GM12878 (cell line): ENCODE results near the gene FBLN1. TPM values are rescaled to one million over a fixed set of nuclear protein-coding genes. Genes with fewer than 3 reads are reported as not detected.

ENCODE experiments used
- ATAC-seq: fragments of 200-7000 bp; cut with Tn5 transposase; 3 replicates; pipeline ENCODE4 v1.9.1; 2020; ENCODE audit warnings: mild to moderate bottlenecking, moderate library complexity
- BruUV-seq: library from RNA; stranded (reverse); fragments of 400-500 nt; replicated peaks from 2 replicates; lab custom pipeline; 2021; lab: Mats Ljungman, UMichigan
- CTCF ChIA-PET: fragments of 300-600 bp; sonication (Branson Sonifier 250); formaldehyde crosslinking; extraction: SDS; loops from one replicate; lab custom pipeline; 2021; ENCODE audit warnings: inconsistent platforms; lab: Yijun Ruan, JAX
- POLR2A ChIA-PET: fragments of 350-600 bp; formaldehyde crosslinking; extraction: SDS; loops from one replicate; lab custom pipeline; 2021; ENCODE audit warnings: inconsistent platforms; lab: Charles Lee
- RAD21 ChIA-PET: fragments of 300-600 bp; sonication (Branson Sonifier 250); formaldehyde crosslinking; loops from one replicate; lab custom pipeline; 2023; ENCODE audit warnings: antibody characterized with exemption; ENCODE audit not compliant: unreplicated experiment; lab: Charles Lee
- SMC1A ChIA-PET: fragments of 300-600 bp; sonication (Branson Sonifier 250); formaldehyde crosslinking; loops from one replicate; lab custom pipeline; 2023; ENCODE audit not compliant: unreplicated experiment, uncharacterized antibody; lab: Charles Lee
- DNase-seq: peaks from one replicate; pipeline ENCODE4 v3.0.0-alpha.2; 2011; ENCODE audit warnings: low read depth, low spot score
- FAIRE-seq: peaks from 3 replicates; lab custom pipeline; 2011; peaks lifted over from hg19 to GRCh38; lab: Jason Lieb, UNC
- H2AFZ ChIP-seq: 2 replicates; pipeline ENCODE4 v1.6.0; 2011; ENCODE audit warnings: low read depth, low read length, control low read depth; ENCODE audit not compliant: control insufficient read depth
- H3K27ac ChIP-seq: 2 replicates; pipeline ENCODE4 v1.5.1; 2011; ENCODE audit warnings: control low read depth; ENCODE audit not compliant: control insufficient read depth, insufficient read depth
- H3K27me3 ChIP-seq, 2 experiments: replicated peaks in 1 of 2; 2 replicates each; pipeline versions ENCODE4 v1.6.0 to v1.6.1; 2011; ENCODE audit warnings: low read length in 1 of 2; ENCODE audit not compliant: control insufficient read depth in 2 of 2, insufficient read depth in 2 of 2
- H3K36me3 ChIP-seq, 2 experiments: 2 replicates each; pipeline ENCODE4 v1.5.1; 2011; ENCODE audit warnings: low read length in 1 of 2; ENCODE audit not compliant: control insufficient read depth in 2 of 2, insufficient read depth in 2 of 2
- H3K4me1 ChIP-seq: 2 replicates; pipeline ENCODE4 v1.6.1; 2011; ENCODE audit warnings: mild to moderate bottlenecking, low read length, moderate library complexity, mixed read lengths; ENCODE audit not compliant: control insufficient read depth, insufficient read depth
- H3K4me2 ChIP-seq: 2 replicates; pipeline ENCODE4 v1.6.0; 2011; ENCODE audit warnings: control low read depth; ENCODE audit not compliant: control insufficient read depth, insufficient read depth
- H3K4me3 ChIP-seq: fragments of 200-600 bp; sonication (generic); 2 replicates; pipeline ENCODE4 v1.5.1; 2016
- H3K79me2 ChIP-seq: 2 replicates; pipeline ENCODE4 v1.6.0; 2011; ENCODE audit warnings: low read length; ENCODE audit not compliant: control insufficient read depth, insufficient read depth
- H3K9ac ChIP-seq: 2 replicates; pipeline ENCODE4 v1.8.0; 2011; ENCODE audit warnings: low read length, control low read depth, mixed read lengths; ENCODE audit not compliant: control insufficient read depth, insufficient read depth
- H3K9me3 ChIP-seq: replicated peaks from 3 replicates; pipeline ENCODE4 v1.5.1; 2011; ENCODE audit warnings: mild to moderate bottlenecking, low read length; ENCODE audit not compliant: control insufficient read depth, insufficient read depth
- H4K20me1 ChIP-seq: 2 replicates; pipeline ENCODE4 v1.6.0; 2011; ENCODE audit not compliant: control insufficient read depth, insufficient read depth
- BACH1 ChIP-seq: fragments of 450-650 bp; IDR thresholded peaks from 2 replicates; pipeline ENCODE4 v1.6.1; 2017; ENCODE audit warnings: mild to moderate bottlenecking, borderline replicate concordance
- CEBPB ChIP-seq, 2 experiments: fragments of 150-350 bp in 1 of 2; IDR thresholded peaks; 2 replicates each; pipeline ENCODE4 v1.6.1; 2012 to 2014; ENCODE audit warnings: low read depth in 2 of 2, low read length in 2 of 2, borderline replicate concordance in 1 of 2, inconsistent platforms in 1 of 2
- FOXK2 ChIP-seq: fragments of 450-650 bp; IDR thresholded peaks from 2 replicates; pipeline ENCODE4 v1.6.1; 2017; ENCODE audit warnings: mild to moderate bottlenecking, moderate library complexity
- FOXM1 ChIP-seq: IDR thresholded peaks from 2 replicates; pipeline ENCODE4 v1.6.1; 2012; ENCODE audit warnings: low read depth, mild to moderate bottlenecking, inconsistent platforms, low read length, moderate library complexity
- MLLT1 ChIP-seq: fragments of 450-650 bp; IDR thresholded peaks from 2 replicates; pipeline ENCODE4 v1.6.1; 2016; ENCODE audit warnings: mild to moderate bottlenecking
- NR2C2 ChIP-seq: IDR thresholded peaks from 2 replicates; pipeline ENCODE4 v1.6.1; 2011; ENCODE audit warnings: borderline replicate concordance, low read depth; ENCODE audit not compliant: control insufficient read depth, insufficient read length
- PAX8 ChIP-seq: fragments of 450-650 bp; IDR thresholded peaks from 2 replicates; pipeline ENCODE4 v1.6.1; 2017; ENCODE audit warnings: mild to moderate bottlenecking, moderate library complexity
- POLR2A ChIP-seq: IDR thresholded peaks from 2 replicates; pipeline ENCODE4 v1.6.1; 2011; ENCODE audit warnings: low read depth, mild to moderate bottlenecking, low read length
- RFX5 ChIP-seq: IDR thresholded peaks from 2 replicates; pipeline ENCODE4 v1.6.1; 2011; ENCODE audit warnings: low read depth, low read length, improper control_type of control experiment
- SIN3A ChIP-seq: IDR thresholded peaks from 2 replicates; pipeline ENCODE4 v1.6.1; 2012; ENCODE audit warnings: low read depth, low read length, improper control_type of control experiment
- TCF3 ChIP-seq: IDR thresholded peaks from 2 replicates; pipeline ENCODE4 v1.6.1; 2012; ENCODE audit warnings: low read depth, mild to moderate bottlenecking, low read length, borderline replicate concordance; ENCODE audit not compliant: insufficient read depth
- ZZZ3 ChIP-seq: IDR thresholded peaks from 2 replicates; pipeline ENCODE4 v1.6.1; 2011; ENCODE audit warnings: low read depth; ENCODE audit not compliant: control insufficient read depth, insufficient read length
- WGBS: methylation state at CpG from one replicate; pipeline ENCODE4 v1.1.6; 2016; ENCODE audit warnings: low lambda C conversion rate; ENCODE audit not compliant: insufficient replicate concordance, insufficient coverage; ENCODE audit errors: missing lambda C conversion rate; 5-methylcytosine and 5-hydroxymethylcytosine counted together
- in situ Hi-C: fragments of 300-500 bp; cut with MboI; formaldehyde crosslinking; loops from 9 replicates; pipeline ENCODE4 v1.14.3; 2018; ENCODE audit warnings: mixed read lengths
- intact Hi-C: fragments of 100-400 bp; cut with micrococcal nuclease; formaldehyde crosslinking; loops from one replicate; pipeline ENCODE4 v1.14.2; 2022; ENCODE audit not compliant: unreplicated experiment
- polyA plus RNA-seq, 11 experiments: library from polyadenylated mRNA; depleted of rRNA in 4 of 11; unstranded in 6 of 11; stranded (reverse) in 5 of 11; fragments of >200 nt; fragmentation: Nextera tagmentation in 4 of 11; fragmentation: Illumina TruSeq in 1 of 11; extraction: Ambion mirVana in 4 of 11; extraction: Trizol in 1 of 11; gene quantifications; 1 replicate in 1 of 11; 2 replicates in 10 of 11; pipeline versions ENCODE4 v1.2.1 to v1.2.3, GENCODE V29; 2011 to 2016; ENCODE audit warnings: inconsistent platforms in 2 of 11, missing spikeins in 2 of 11, low read depth in 1 of 11
- total RNA-seq, 4 experiments: library from RNA; depleted of rRNA in 3 of 4; stranded (reverse); fragments of >200 nt in 3 of 4; fragmentation: Illumina TruSeq in 1 of 4; extraction: Trizol in 1 of 4; gene quantifications; 2 replicates each; pipeline versions ENCODE4 v1.2.1 to v1.2.3, GENCODE V29; 2013 to 2021
- TF ChIP-seq, protein P1 (sequence below): fragments of 450-650 bp; IDR thresholded peaks from 2 replicates; pipeline ENCODE4 v1.6.1; 2017; ENCODE audit warnings: mild to moderate bottlenecking
- TF ChIP-seq, protein P2 (sequence below): fragments of 450-650 bp; IDR thresholded peaks from 2 replicates; pipeline ENCODE4 v1.6.1; 2017; ENCODE audit warnings: mild to moderate bottlenecking, moderate library complexity
- TF ChIP-seq, protein P3 (sequence below): fragments of 450-650 bp; formaldehyde crosslinking; IDR thresholded peaks from 2 replicates; pipeline ENCODE4 v1.5.0; 2022; ENCODE audit warnings: mild to moderate bottlenecking, missing genetic modification characterization

The FBLN1 gene
- total and polyA plus RNA-seq, 10 of the 15 experiments (the other 5 are each of a cell fraction or from before 2014, with no cell fraction given), result 0.20 to 0.51 TPM; not detected in 8

- ATAC-seq (no peak), FAIRE-seq (no peak), DNase-seq (no peak)
- no peaks in the 10 kb centered on the region for H4K20me1 ChIP-seq
- no peaks in the 10 kb centered on the region for H3K9me3 ChIP-seq
- CTCF ChIA-PET, result no interaction called here
- in situ Hi-C loops (no loop called here), intact Hi-C loops (no loop called here)
- SMC1A ChIA-PET, result no interaction called here
- no peaks in the 10 kb centered on the region for H3K36me3 ChIP-seq
- no peaks in the 10 kb centered on the region for H3K4me1 ChIP-seq
- H3K9ac ChIP-seq, result no peak overlapping the region
- no peaks in the 10 kb centered on the region for H3K79me2 ChIP-seq
- POLR2A ChIA-PET, result no interaction called here
- H2AFZ ChIP-seq, result no peak overlapping the region
- H3K27me3 ChIP-seq, result peaks cover 0 to 3% of the 10 kb centered on the region in 2 experiments; a peak in 3 of 4 replicates
- RAD21 ChIA-PET, result no interaction called here
- BruUV-seq, result no TSS peak
- no peak overlapping the region for H3K27ac ChIP-seq
- 29% methylated on average over 15 of the region's 15 CpGs for WGBS
- H3K4me3 ChIP-seq, result no peak overlapping the region
- H3K4me2 ChIP-seq, result no peak overlapping the region
- TF ChIP-seq, protein P1, sequence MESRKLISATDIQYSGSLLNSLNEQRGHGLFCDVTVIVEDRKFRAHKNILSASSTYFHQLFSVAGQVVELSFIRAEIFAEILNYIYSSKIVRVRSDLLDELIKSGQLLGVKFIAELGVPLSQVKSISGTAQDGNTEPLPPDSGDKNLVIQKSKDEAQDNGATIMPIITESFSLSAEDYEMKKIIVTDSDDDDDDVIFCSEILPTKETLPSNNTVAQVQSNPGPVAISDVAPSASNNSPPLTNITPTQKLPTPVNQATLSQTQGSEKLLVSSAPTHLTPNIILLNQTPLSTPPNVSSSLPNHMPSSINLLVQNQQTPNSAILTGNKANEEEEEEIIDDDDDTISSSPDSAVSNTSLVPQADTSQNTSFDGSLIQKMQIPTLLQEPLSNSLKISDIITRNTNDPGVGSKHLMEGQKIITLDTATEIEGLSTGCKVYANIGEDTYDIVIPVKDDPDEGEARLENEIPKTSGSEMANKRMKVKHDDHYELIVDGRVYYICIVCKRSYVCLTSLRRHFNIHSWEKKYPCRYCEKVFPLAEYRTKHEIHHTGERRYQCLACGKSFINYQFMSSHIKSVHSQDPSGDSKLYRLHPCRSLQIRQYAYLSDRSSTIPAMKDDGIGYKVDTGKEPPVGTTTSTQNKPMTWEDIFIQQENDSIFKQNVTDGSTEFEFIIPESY, result no peak
- no peak for TF ChIP-seq NR2C2
- TF ChIP-seq TCF3, result no peak
- no peak for TF ChIP-seq FOXM1
- TF ChIP-seq, protein P2, sequence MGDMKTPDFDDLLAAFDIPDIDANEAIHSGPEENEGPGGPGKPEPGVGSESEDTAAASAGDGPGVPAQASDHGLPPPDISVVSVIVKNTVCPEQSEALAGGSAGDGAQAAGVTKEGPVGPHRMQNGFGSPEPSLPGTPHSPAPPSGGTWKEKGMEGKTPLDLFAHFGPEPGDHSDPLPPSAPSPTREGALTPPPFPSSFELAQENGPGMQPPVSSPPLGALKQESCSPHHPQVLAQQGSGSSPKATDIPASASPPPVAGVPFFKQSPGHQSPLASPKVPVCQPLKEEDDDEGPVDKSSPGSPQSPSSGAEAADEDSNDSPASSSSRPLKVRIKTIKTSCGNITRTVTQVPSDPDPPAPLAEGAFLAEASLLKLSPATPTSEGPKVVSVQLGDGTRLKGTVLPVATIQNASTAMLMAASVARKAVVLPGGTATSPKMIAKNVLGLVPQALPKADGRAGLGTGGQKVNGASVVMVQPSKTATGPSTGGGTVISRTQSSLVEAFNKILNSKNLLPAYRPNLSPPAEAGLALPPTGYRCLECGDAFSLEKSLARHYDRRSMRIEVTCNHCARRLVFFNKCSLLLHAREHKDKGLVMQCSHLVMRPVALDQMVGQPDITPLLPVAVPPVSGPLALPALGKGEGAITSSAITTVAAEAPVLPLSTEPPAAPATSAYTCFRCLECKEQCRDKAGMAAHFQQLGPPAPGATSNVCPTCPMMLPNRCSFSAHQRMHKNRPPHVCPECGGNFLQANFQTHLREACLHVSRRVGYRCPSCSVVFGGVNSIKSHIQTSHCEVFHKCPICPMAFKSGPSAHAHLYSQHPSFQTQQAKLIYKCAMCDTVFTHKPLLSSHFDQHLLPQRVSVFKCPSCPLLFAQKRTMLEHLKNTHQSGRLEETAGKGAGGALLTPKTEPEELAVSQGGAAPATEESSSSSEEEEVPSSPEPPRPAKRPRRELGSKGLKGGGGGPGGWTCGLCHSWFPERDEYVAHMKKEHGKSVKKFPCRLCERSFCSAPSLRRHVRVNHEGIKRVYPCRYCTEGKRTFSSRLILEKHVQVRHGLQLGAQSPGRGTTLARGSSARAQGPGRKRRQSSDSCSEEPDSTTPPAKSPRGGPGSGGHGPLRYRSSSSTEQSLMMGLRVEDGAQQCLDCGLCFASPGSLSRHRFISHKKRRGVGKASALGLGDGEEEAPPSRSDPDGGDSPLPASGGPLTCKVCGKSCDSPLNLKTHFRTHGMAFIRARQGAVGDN, result no peak
- no peak for TF ChIP-seq CEBPB (IDR thresholded peaks at IDR 0.05; ENCODE audit: borderline replicate concordance in 1 of 2, low read depth in 2 of 2, low read length in 2 of 2)
- no peak for TF ChIP-seq BACH1
- TF ChIP-seq RFX5, result no peak
- TF ChIP-seq POLR2A, result no peak
- no peak for TF ChIP-seq MLLT1
- TF ChIP-seq ZZZ3, result no peak
- TF ChIP-seq, protein P3, sequence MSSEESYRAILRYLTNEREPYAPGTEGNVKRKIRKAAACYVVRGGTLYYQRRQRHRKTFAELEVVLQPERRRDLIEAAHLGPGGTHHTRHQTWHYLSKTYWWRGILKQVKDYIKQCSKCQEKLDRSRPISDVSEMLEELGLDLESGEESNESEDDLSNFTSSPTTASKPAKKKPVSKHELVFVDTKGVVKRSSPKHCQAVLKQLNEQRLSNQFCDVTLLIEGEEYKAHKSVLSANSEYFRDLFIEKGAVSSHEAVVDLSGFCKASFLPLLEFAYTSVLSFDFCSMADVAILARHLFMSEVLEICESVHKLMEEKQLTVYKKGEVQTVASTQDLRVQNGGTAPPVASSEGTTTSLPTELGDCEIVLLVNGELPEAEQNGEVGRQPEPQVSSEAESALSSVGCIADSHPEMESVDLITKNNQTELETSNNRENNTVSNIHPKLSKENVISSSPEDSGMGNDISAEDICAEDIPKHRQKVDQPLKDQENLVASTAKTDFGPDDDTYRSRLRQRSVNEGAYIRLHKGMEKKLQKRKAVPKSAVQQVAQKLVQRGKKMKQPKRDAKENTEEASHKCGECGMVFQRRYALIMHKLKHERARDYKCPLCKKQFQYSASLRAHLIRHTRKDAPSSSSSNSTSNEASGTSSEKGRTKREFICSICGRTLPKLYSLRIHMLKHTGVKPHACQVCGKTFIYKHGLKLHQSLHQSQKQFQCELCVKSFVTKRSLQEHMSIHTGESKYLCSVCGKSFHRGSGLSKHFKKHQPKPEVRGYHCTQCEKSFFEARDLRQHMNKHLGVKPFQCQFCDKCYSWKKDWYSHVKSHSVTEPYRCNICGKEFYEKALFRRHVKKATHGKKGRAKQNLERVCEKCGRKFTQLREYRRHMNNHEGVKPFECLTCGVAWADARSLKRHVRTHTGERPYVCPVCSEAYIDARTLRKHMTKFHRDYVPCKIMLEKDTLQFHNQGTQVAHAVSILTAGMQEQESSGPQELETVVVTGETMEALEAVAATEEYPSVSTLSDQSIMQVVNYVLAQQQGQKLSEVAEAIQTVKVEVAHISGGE (CRISPR knock-in tag), result no peak
- TF ChIP-seq SIN3A, result no peak
- no peak for TF ChIP-seq PAX8
- no peak for TF ChIP-seq FOXK2
Observed at GRCh38 chr22:45537734-45538181, 35.1 kb downstream of the FBLN1 start.
